Liver (tissue), 9 donors: ENCODE measurements around the gene TMPRSS3. TPM values are rescaled to one million over a fixed set of nuclear protein-coding genes. Genes with fewer than 3 reads are reported as not detected.

Experiments used
- DNase-seq: peaks from one replicate; pipeline ENCODE4 v3.0.0-alpha.2; 2017; ENCODE audit warnings: low spot score
- H3K27ac ChIP-seq, 2 donors: one replicate each; pipeline ENCODE4 v1.7.0; 2013; ENCODE audit warnings: inconsistent platforms in 2 of 2, low read length in 2 of 2, control low read depth in 1 of 2, low read depth in 1 of 2, mild to moderate bottlenecking in 1 of 2
- H3K27me3 ChIP-seq, 4 donors: one replicate each; pipeline versions ENCODE4 v1.6.1 to v1.7.0; 2013; ENCODE audit warnings: low read length in 3 of 4, inconsistent platforms in 1 of 4, mild to moderate bottlenecking in 1 of 4, moderate library complexity in 1 of 4; ENCODE audit not compliant: control insufficient read depth in 4 of 4, insufficient read depth in 4 of 4
- H3K36me3 ChIP-seq, 4 donors: one replicate each; pipeline versions ENCODE4 v1.6.1 to v1.7.0; 2013; ENCODE audit warnings: low read length in 3 of 4, mild to moderate bottlenecking in 3 of 4, low read depth in 1 of 4, moderate library complexity in 1 of 4; ENCODE audit not compliant: control insufficient read depth in 4 of 4, insufficient read depth in 3 of 4
- H3K4me1 ChIP-seq, 4 donors: one replicate each; pipeline versions ENCODE4 v1.6.1 to v1.7.0; 2013; ENCODE audit warnings: low read length in 3 of 4, mild to moderate bottlenecking in 3 of 4, moderate library complexity in 1 of 4; ENCODE audit not compliant: control insufficient read depth in 4 of 4, insufficient read depth in 4 of 4
- H3K4me3 ChIP-seq, 3 donors: one replicate each; pipeline versions ENCODE4 v1.6.1 to v1.7.0; 2013; ENCODE audit warnings: low read length in 3 of 3, control low read depth in 1 of 3, low read depth in 1 of 3, mild to moderate bottlenecking in 1 of 3
- H3K9ac ChIP-seq, 2 donors: one replicate each; pipeline ENCODE4 v1.7.0; 2013; ENCODE audit warnings: low read length in 2 of 2, mild to moderate bottlenecking in 2 of 2, moderate library complexity in 2 of 2, control low read depth in 1 of 2, low read depth in 1 of 2
- H3K9me3 ChIP-seq, 4 donors: one replicate each; pipeline versions ENCODE4 v1.6.1 to v1.7.0; 2013; ENCODE audit warnings: low read length in 3 of 4; ENCODE audit not compliant: control insufficient read depth in 4 of 4
- ATF3 ChIP-seq: IDR thresholded peaks from 2 replicates; pipeline ENCODE4 v1.6.1; 2016; ENCODE audit warnings: antibody characterized with exemption
- CTCF ChIP-seq: fragments of 150-350 bp; IDR thresholded peaks from 2 replicates; pipeline ENCODE4 v1.5.1; 2017; ENCODE audit warnings: improper control_type of control experiment, low read depth, low read length; ENCODE audit not compliant: missing input control
- EGR1 ChIP-seq, 2 donors: IDR thresholded peaks; 2 replicates each; pipeline ENCODE4 v1.6.1; 2016 to 2018; ENCODE audit warnings: antibody characterized with exemption in 2 of 2, low read depth in 2 of 2
- FOXA1 ChIP-seq: IDR thresholded peaks from 2 replicates; pipeline ENCODE4 v1.6.1; 2016; ENCODE audit warnings: antibody characterized with exemption
- FOXA2 ChIP-seq: IDR thresholded peaks from 2 replicates; pipeline ENCODE4 v1.6.1; 2016; ENCODE audit warnings: antibody characterized with exemption
- GABPA ChIP-seq, 2 donors: IDR thresholded peaks in 1 of 2; conservative IDR thresholded peaks in 1 of 2; 2 replicates each; pipeline ENCODE4 v1.6.1; 2016; ENCODE audit warnings: antibody characterized with exemption in 2 of 2, mild to moderate bottlenecking in 1 of 2, moderate library complexity in 1 of 2
- HNF4A ChIP-seq, 2 donors: conservative IDR thresholded peaks; 2 replicates each; pipeline ENCODE4 v1.6.1; 2016; ENCODE audit warnings: antibody characterized with exemption in 2 of 2, mild to moderate bottlenecking in 2 of 2
- HNF4G ChIP-seq: IDR thresholded peaks from 2 replicates; pipeline ENCODE4 v1.6.1; 2016; ENCODE audit warnings: antibody characterized with exemption
- JUND ChIP-seq, 2 donors: IDR thresholded peaks; 2 replicates each; pipeline ENCODE4 v1.6.1; 2016; ENCODE audit warnings: antibody characterized with exemption in 2 of 2
- MAX ChIP-seq: IDR thresholded peaks from 2 replicates; pipeline ENCODE4 v1.6.1; 2016; ENCODE audit warnings: antibody characterized with exemption
- NR2F2 ChIP-seq: IDR thresholded peaks from 2 replicates; pipeline ENCODE4 v1.6.1; 2016; ENCODE audit warnings: antibody characterized with exemption
- RAD21 ChIP-seq, 2 donors: IDR thresholded peaks; 2 replicates each; pipeline ENCODE4 v1.6.1; 2016; ENCODE audit warnings: antibody characterized with exemption in 2 of 2, mild to moderate bottlenecking in 2 of 2
- REST ChIP-seq: IDR thresholded peaks from 2 replicates; pipeline ENCODE4 v1.6.1; 2016; ENCODE audit warnings: antibody characterized with exemption, mild to moderate bottlenecking
- RXRA ChIP-seq, 2 donors: IDR thresholded peaks; 2 replicates each; pipeline ENCODE4 v1.6.1; 2017 to 2018; ENCODE audit warnings: antibody characterized with exemption in 2 of 2, mild to moderate bottlenecking in 1 of 2
- SP1 ChIP-seq: IDR thresholded peaks from 2 replicates; pipeline ENCODE4 v1.6.1; 2018; ENCODE audit warnings: antibody characterized with exemption, mild to moderate bottlenecking
- TAF1 ChIP-seq: conservative IDR thresholded peaks from 2 replicates; pipeline ENCODE4 v1.6.1; 2016; ENCODE audit warnings: antibody characterized with exemption, mild to moderate bottlenecking
- YY1 ChIP-seq: IDR thresholded peaks from 2 replicates; pipeline ENCODE4 v1.6.1; 2016; ENCODE audit warnings: antibody characterized with exemption, mild to moderate bottlenecking
- ZBTB33 ChIP-seq: IDR thresholded peaks from 2 replicates; pipeline ENCODE4 v1.6.1; 2016; ENCODE audit warnings: antibody characterized with exemption
- whole genome bisulfite sequencing: extraction: QIAGEN DNeasy Blood & Tissue Kit; methylation state at CpG from one replicate; pipeline ENCODE4 v1.1.7; 2013; 5-methylcytosine and 5-hydroxymethylcytosine counted together
- polyA plus RNA-seq, 2 donors: library from polyadenylated mRNA; stranded (reverse) in 1 of 2; unstranded in 1 of 2; fragments of 200-250 nt in 1 of 2; fragments of >200 nt in 1 of 2; fragmentation: Nextera tagmentation in 1 of 2; extraction: Ambion mirVana in 1 of 2; gene quantifications; one replicate each; pipeline versions ENCODE4 v1.2.1 to v1.2.3, GENCODE V29; 2013 to 2015
- total RNA-seq, 2 donors: library from RNA; depleted of rRNA; stranded (reverse); fragments of >200 nt; gene quantifications; one replicate each; pipeline ENCODE4 v1.2.3, GENCODE V29; 2014
- donor health status: healthy.
- donor health status: healthy.
- donor health status: healthy.
- donor health status: healthy.
- donor health status: healthy.

The TMPRSS3 gene
- total and polyA plus RNA-seq, 4 donors, result 0.25 to 0.50 TPM; not detected in 2

GRCh38 chr21:42388740-42389448 lies 7.0 kb downstream of the TMPRSS3 start:
- 59% methylated on average over 20 of the region's 20 CpGs for WGBS
- Histone ChIP-seq H3K9ac (no peak overlapping the region), H3K27me3 (peaks cover 0 to 4% (median 0%) of the 10 kb centered on the region in 4 donors), H3K4me3 (no peak overlapping the region), H3K4me1 (peaks cover 0 to 12% (median 10%) of the 10 kb centered on the region in 4 donors), H3K9me3 (no peaks in the 10 kb centered on the region), H3K36me3 (no peaks in the 10 kb centered on the region), H3K27ac (no peak overlapping the region)
- DNase-seq, result no peak
- peak; percentile 59 for TF ChIP-seq NR2F2
- TF ChIP-seq GABPA (IDR thresholded peaks at IDR 0.05 in 1 of 2, conservative IDR thresholded peaks at IDR 0.05 in 1 of 2), result no peak

- WGBS, result 94% methylated on average over 6 of the region's 6 CpGs
- Histone ChIP-seq H3K9ac (no peak overlapping the region), H3K36me3 (no peaks in the 10 kb centered on the region), H3K4me1 (peaks cover 0 to 12% (median 10%) of the 10 kb centered on the region in 4 donors), H3K4me3 (no peak overlapping the region), H3K27ac (no peak overlapping the region), H3K9me3 (no peaks in the 10 kb centered on the region), H3K27me3 (peaks cover 0 to 4% (median 0%) of the 10 kb centered on the region in 4 donors)
- no peak for DNase-seq
- no peak for TF ChIP-seq ZBTB33
- TF ChIP-seq HNF4G, result no peak
- TF ChIP-seq MAX, result no peak
- TF ChIP-seq HNF4A (conservative IDR thresholded peaks at IDR 0.05), result no peak
- no peak for TF ChIP-seq GABPA (IDR thresholded peaks at IDR 0.05 in 1 of 2, conservative IDR thresholded peaks at IDR 0.05 in 1 of 2)
- TF ChIP-seq TAF1, result no peak
- TF ChIP-seq REST, result no peak
- no peak for TF ChIP-seq ATF3
- TF ChIP-seq FOXA1, result no peak
- TF ChIP-seq CTCF, result no peak
- TF ChIP-seq RXRA (IDR thresholded peaks at IDR 0.05), result no peak
- no peak for TF ChIP-seq FOXA2
- TF ChIP-seq SP1, result no peak
- no peak for TF ChIP-seq JUND (IDR thresholded peaks at IDR 0.05)
- TF ChIP-seq RAD21 (IDR thresholded peaks at IDR 0.05), result no peak
- no peak for TF ChIP-seq EGR1 (IDR thresholded peaks at IDR 0.05; ENCODE audit: low read depth in 2 of 2)
- no peak for TF ChIP-seq YY1
- no peak for TF ChIP-seq NR2F2
Measured at GRCh38 chr21:42387843-42388340, 8.0 kb downstream of the TMPRSS3 start.
